Neural cell (in vitro differentiated cells): ENCODE data around the gene ALS2CL.

Experiments used
- CTCF ChIP-seq: fragments of 450-650 bp; IDR thresholded peaks from 2 replicates; pipeline ENCODE4 v1.5.1; 2014; ENCODE audit warnings: antibody characterized with exemption, mild to moderate bottlenecking, moderate library complexity; ENCODE audit not compliant: poor library complexity, severe bottlenecking
- EP300 ChIP-seq: fragments of 450-650 bp; conservative IDR thresholded peaks from 2 replicates; pipeline ENCODE4 v1.6.1; 2014; ENCODE audit warnings: antibody characterized with exemption, mild to moderate bottlenecking, moderate library complexity; ENCODE audit not compliant: poor library complexity, severe bottlenecking
- EZH2 ChIP-seq: fragments of 200-600, 300-800 bp; shearing (Covaris generic), sonication (generic); IDR thresholded peaks from 2 replicates; pipeline ENCODE4 v1.6.1; 2014; ENCODE audit warnings: antibody characterized with exemption, low read length, borderline replicate concordance, mild to moderate bottlenecking; ENCODE audit not compliant: insufficient read depth, poor library complexity, severe bottlenecking
- POLR2AphosphoS5 ChIP-seq: IDR thresholded peaks from 2 replicates; pipeline ENCODE4 v1.6.1; 2012
- RAD21 ChIP-seq: fragments of 450-650 bp; conservative IDR thresholded peaks from 2 replicates; pipeline ENCODE4 v1.6.1; 2014; ENCODE audit warnings: antibody characterized with exemption, mild to moderate bottlenecking, moderate library complexity
- REST ChIP-seq: IDR thresholded peaks from 2 replicates; pipeline ENCODE4 v1.6.1; 2012; ENCODE audit warnings: borderline replicate concordance
- TAF1 ChIP-seq: IDR thresholded peaks from 2 replicates; pipeline ENCODE4 v1.6.1; 2012; ENCODE audit warnings: low read depth

- TF ChIP-seq EP300, result no peak
- TF ChIP-seq CTCF, result no peak
- TF ChIP-seq EZH2, result no peak
- no peak for TF ChIP-seq TAF1
- no peak for TF ChIP-seq POLR2AphosphoS5
- no peak for TF ChIP-seq RAD21
- no peak for TF ChIP-seq REST
Measured at GRCh38 chr3:46710229-46710628, 16.8 kb upstream of the ALS2CL start.
